Fibroblast of skin of right quadriceps (primary cell): ENCODE results near the gene ATP1A2.
A peak's percentile ranks its signal among the peaks of the same experiment; 100 is the strongest.

ENCODE experiments used
- DNase-seq: peaks from one replicate; pipeline ENCODE4 v3.0.0-alpha.2; 2013

Gene ATP1A2

DNA sequence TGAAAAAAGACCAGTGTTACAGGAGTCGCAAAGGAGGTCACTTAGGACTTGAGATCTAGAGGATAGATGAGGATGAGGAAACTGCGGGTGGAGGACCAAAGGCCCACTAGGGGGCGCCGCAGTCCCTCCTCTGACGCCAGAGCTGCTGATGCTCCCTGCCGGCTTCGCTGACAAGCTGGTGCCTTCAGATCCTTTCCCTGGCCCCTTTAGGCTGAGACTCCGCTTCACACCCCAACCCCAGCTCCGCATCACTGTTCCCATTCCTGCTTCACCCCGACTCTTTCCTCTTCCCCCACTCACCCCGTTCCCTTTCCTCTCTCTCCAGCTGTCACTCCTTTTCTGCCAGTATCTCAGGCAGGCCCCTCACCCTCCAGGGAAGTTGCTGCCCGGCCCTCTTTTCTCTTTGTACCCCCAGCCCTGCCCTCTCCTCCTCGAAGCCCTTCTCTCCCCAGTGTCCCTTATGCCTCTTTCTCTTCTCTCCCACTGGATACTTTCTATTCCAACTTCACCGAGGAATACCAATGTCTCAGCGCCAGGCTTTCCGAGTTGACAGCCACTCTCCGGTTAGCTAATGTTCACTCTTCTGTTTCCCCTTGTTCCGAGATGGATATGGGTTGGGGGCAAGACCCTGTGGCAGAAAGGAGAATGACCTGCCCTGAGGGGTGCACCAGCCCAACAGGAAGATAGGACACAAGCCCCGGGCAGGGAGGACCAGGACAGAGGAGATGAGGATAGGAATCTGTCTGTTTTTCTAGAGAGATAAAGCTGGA, 29.7 kb upstream of the ATP1A2 start:
- DNase-seq: peak; percentile 62

DNA sequence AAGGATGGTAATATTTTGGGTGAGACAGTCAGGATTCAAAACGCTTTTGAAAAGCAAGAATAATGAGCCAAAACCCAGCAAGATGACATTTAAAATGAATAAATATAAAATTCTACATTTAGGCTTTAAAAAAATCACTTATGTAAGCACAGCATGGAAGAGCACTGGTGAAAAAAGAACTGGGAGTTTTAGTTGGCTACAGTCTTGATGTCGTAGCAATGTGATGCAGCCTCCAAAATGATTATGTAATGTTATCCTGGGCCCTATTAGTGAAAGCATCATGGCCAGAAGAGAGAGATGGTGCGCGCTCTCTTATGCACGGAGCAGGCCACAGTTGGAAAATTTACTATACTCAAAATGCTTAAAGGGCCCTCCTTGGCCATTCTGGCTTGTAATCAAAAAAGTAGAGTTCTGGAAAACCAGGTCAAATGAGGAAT, 29.1 kb upstream of the ATP1A2 start:
- no peak for DNase-seq

DNA sequence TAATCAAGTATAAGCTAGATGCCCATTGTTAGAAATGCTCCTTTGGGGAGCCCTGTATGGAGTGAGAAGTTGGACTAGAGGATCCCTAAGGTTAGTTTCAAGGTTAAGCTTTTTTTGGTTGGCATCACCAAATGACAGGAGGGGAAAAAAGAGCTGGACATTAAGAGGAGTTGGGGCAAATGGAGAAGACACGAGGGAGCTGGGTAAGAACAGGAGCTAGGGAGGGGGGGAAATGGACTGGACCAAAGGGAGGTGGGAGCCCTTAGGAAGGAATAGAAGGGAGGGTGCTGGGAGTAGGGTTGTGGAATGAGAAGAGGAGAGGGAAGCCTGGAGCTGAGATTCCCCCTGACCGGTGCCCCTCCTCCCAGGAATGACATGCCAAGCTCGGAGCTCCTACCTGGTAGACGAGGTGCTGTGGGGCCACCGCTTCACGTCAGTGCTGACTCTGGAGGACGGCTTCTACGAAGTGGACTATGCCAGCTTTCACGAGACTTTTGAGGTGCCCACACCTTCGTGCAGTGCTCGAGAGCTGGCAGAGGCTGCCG, 28.4 kb upstream of the ATP1A2 start:
- no peak for DNase-seq

DNA sequence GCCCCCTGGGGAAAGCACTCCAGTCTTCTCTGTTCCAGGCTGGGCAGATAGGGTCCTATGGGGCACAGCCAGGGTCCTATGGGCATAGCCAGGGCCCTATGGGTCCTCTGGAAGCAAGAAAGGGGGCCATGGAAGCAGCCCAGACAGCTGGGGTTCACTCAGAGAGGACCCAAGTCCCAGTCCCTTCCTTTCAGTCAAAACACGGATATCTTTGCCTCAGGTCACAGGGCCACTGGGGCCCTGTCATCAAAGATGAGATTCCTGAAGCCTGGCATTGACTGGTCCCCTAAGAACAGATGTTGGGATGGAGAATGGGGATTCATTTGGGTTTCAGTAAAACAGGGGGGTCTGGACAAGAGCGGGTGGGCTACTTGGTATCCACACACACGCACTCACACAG, 25.7 kb upstream of the ATP1A2 start:
- DNase-seq: no peak

DNA sequence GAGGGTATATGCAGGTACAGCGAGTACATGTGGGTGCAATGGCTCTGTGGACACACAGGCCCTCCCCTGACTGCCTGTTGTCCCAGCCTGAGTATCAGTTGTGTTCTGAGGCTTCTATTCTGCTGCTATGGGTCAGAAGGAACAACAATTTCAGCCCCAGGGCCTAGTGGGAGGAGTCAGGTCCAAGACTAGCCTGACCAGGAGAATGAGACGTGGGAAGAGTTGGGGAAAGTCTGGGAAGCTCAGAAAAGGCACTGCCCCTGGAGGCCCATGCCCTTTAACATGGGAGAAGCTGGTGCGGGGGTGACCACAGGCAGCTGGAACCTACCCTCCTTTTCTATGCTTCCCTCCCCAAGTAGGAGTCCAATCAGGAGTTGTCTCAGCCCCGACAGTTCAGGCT, 24.8 kb upstream of the ATP1A2 start:
- no peak for DNase-seq

DNA sequence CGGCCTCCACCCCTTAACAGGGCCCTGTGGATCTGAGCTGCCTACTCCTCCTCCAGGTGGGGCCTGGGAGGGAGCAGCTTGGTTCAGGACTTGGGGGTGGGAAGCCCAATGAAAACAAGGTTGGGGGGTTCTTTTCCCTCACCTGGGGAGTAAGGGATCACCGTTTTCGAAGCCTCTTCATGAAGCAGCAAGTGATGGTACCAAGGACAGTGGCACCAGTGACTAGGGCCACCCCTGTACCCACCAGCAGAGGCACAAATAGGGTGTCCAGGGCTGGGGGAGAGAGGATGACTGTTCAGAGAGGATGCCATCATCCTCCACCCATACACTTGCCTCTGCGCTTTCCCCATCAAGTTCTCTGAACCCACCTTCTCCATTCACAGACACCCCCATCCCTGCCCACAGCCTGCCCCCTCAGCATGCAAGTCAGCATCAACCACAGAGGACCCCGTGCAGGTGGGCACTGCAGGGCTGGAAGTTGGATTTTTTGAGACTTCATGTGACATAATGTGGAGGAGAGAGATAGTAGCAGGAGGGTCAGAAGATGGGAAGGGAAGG, 23.8 kb upstream of the ATP1A2 start:
- DNase-seq: no peak

DNA sequence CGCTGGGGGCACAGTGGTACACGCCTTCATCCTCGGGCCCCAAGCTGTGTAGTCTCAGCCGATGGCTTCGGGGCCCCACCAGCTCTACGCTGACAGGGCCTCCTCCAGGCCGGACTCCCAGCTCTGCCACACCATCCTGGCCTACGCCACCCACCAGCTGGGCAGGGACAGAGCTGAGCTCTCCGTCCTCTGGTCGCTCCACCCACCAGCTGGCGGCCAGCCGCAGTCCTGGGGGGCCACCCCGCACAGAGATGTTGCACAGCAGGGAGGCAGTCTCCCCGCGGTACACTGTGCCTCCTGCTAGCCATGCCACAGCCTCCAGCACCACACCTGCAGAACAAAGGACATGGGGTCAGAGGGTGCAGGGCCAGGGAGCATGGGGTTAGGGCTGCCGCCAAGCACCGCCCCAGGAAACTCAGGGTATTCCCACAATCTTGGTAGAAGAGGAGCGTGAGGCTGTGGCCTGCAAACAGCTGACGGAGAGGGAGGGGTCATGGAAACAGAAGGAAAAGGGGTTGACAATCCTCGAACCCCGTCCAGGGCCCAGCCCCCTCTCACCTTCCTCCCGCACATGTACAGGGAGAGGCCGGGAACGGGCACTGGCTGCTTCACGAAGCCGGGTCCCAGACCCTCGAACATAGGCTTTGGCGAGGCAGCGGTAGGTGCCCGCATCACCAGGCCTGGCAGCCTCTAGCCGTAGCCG, 23.0 kb upstream of the ATP1A2 start:
- DNase-seq: no peak

DNA sequence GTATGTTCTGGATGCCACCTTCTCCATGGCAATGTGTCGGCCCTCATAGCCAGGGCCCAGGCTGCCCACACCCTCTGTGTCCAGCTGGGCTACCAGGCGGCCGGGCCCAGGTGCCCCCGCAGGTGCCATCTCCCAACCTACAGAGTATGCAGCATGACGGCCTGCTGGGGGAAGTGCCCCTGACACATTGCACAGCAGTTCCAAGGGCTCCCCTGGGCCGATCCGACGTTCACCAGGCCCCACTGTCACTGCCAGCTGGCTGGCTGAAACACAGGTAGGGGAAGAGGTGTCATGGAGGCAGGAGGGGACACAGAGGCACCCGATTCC, 22.5 kb upstream of the ATP1A2 start:
- no peak for DNase-seq

DNA sequence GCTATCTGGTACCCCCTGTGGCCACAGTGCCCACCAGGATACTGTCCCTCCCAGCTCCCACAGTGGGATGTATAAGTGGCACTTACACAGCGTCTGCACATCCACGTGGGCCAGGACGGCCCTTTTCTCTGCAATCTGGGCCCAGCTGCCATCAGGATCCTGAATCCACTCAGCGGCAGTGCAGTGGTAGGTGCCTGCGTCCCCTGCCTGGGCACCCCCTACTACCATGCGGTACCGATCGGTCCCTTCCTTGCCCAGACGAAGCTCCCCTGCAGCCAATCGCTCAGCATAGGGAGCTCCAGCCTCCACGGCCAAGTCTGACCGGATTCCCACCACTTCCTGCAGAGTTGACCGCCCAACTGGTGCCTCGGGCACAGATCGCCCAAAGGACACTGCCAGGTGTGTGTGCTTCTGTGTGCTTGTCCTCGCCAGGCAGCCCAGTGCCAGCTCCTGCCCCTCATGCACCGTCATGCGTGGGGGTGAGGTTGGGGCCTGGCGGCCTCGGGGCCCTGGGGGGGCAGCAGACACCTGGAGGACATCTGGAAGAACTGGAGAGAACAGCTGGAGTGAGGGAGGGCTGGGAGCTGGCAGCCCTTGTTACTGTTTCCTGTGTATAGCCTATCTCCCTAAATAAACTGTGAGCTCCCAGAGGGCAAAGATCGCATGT, 21.8 kb upstream of the ATP1A2 start:
- no peak for DNase-seq

DNA sequence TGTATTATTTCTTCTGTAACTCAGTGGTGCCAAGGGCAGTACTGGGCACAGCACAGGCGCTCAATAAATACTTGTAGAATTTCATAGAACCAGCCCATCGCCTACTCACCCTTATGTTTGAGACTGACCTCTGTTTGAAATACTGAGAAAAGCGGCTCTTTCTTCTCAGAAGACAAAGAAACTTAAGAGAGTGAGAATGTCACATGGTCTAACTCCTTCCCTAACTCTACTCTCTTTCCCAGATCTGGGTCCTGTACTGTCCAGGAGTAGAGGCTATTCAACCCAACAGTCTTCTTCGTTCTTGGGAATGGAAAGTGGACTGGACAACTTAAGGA, 21.3 kb upstream of the ATP1A2 start:
- no peak for DNase-seq

DNA sequence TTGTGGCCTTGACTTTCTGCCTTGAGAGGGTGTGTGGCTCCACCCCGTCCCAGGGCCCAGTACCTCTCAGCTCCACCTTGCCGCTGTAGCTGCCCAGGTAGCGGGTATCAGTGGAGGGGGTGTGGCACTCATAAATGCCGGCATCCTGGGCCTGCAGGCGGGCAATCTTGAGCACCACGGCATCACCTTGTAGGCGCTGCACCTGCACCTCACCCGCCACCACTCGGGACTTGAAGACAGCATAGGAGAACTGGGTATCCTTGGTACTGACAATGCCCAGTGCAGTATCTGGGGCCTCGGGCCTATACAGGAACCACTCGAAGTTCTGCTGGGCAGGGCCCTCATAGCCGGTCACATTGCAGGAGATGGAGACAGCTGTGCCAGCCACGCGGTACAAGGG, 20.8 kb upstream of the ATP1A2 start:
- DNase-seq: no peak

DNA sequence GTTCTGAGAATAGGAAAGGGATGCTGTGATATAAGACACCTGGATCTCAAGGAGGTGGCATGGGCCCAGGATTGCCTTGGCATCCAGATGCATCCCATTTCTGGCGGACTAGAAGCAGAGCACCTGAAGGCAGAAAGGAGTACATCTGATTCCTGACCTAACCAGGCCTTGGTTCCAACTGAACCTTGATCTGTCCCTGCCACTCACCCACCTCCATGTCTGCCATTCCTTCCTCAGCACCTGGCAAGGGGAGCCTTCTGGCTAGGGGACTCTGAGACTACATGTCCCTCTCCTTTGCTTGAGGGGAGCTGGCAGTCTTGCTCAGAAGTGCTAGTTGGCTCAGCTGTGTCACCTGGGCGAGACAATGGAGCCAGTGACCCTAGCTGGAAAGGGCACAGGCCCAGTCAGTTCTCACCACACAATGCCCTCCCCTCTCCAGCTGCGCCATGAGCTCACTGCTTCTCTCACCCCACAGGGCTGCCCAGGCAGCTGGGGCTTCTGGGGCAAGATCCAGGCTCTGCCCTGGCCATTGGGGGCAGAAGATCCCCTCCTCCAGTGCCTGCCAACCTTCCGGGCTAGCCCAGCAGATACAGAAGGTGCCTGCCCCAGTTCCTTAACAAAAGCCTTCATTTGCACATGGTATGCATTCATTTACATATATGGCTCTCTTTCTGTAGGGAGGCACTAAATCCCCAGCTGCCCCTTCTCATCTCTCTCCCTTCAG, 20.0 kb upstream of the ATP1A2 start:
- no peak for DNase-seq

DNA sequence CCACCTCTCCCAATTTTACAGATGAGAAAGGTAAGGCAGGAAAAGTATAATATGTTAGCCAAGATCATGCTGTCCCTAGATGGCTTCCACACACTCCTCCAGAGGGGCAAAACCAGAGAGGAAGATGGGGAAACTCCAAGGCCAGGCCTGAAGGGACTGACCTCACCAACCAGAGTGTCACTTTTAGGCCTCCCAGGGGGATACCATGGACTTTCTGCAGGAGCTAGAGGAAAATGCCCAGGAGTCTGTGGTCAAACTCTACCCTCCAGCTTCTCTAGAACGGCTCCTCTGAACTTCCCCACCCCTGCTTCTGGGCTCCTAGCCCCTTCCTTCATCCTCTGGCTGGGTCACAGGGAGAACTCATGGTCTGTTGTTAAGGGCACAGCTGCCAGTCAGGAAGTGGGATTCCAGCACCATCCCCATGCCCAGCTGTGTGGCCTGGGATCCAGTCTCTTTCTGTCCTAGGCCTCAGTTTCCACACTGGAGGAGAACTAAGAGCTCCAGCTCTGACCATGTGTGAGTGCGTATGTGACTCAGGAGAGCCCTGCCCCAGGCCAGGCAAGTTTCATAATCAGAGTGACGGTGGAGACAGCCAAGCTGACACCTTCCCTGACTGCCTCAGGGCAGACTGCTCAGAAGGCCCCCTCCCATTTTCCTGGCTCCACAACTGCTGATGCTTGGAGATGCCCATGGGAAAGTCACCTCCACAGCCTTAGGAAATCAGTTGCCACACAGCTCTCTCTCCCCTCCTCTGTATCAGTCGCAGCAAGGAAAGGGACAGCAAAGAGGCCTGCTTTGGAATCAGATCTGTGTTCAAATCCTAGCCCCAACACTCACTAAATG, 19.1 kb upstream of the ATP1A2 start:
- DNase-seq: no peak

DNA sequence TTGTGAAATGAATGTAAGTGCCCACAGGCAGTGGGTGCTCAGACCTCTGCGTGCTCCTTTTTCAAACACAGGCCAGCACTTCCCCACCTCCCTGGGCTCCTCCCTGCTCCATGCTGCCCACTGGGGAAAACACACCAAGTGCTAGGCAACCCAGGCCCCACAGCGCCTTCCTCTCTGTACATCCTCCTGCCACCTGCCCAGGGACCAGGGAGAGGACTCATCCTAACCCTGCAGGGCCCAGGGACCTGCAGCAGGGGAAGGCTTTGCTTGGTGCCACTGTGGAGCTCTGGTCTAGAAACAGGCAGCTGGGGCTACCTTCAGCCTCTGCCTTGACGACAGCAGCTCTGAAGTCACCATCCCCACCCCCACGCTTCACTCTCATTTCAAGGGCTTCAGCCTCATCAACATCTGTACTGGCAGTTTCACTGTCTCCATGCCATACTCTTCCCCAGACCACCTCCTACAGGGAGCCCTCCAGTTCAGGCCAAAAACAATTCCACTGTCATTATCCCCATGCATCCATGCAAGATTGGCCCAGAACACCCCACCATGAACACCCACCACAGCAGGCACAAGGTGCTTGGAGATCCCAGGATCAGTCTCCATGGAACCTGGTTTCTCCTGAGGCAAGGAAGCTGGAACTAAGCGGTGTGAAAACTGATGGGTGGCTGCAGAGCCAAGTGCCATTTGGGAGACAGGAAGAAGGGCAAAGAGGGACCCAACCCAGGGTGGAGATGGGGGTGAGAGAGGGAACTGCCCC, 18.2 kb upstream of the ATP1A2 start:
- no peak for DNase-seq

DNA sequence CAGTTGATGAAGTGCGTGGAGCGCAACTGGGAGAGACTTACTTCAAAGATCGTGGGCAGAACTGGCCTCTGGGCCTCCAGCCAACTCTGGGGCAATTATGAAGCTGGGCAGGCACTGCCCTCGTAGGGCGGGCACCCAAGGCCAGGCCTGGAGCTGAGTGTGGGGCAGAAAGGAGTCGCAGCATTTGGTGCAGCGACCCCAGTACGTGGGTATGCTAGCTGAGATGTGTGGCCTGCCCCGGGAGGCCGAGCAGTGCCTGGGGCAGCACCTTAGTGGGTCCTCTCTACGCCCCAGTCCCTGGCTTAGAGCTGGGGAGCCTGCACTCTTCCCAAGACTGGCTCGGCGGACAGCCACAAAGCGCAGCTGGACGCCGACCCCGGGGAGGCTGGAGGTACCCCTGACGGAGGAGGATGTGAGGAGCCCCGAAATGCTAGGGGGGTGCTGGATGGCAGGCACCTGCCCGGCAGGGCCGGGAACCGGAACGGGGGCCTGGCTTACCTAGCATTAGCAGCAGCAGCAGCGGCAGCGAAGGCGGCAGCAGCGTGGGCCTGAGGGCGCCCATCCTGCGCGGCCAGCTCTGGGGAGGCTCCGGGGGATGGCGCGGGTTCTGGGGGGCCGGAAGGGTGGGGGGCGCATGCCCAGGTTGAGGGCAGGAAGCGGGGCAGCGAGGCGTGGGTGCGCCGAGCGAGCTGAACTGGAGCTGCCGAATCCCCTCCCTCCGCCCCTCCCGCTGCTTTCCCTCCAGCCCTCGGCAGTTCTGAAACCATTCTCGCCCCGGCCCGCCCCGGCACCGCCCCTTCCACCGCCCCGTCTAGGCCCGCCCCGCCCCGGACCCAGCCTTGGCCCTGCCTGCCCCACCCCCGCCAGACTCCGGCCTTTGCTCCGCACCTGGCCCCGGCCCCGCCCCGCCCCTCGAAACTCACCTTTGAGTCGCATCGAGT, 17.4 kb upstream of the ATP1A2 start, which contains the start of gene IGSF8:
Gene IGSF8 (minus strand): TSS at position 709 of the 941 bp plus-strand sequence. CDS start 147 bp downstream, at position 562.
- peak; percentile 73 for DNase-seq

DNA sequence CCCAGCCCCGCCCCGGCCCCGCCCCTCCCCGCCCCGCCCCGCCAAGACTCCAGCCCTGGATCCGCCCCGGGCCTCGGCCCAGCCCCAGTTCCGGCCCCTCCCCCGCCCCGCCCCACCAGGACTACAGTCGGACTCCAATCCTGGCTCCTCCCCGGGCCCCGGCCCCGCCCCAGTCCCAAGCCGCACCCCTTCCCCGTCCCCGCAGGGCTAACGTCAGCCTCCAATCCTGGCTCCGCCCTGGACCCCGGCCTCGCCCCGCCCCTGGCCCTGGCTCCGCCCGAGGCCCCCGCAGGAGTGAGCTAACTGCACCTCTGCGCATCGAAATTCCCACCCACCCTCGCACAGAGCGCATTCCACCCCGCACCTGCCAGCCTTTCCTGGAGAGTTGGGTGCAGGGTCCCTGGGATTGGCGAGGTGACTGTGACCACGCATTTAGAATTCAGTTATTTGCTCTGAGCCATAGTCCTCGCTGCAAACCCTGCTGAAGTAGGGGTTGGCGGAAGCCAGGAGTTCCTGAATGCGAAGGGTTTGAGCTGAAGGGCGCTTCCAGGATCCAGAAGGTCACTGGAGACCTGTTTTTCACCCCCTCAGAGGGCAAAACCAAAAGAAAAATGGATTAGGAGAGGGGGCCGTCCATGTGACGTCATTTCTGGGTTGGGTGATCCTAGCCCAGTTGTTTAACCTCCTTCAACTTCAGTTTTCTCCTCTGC, 16.6 kb upstream of the ATP1A2 start:
- DNase-seq: peak; percentile 91

DNA sequence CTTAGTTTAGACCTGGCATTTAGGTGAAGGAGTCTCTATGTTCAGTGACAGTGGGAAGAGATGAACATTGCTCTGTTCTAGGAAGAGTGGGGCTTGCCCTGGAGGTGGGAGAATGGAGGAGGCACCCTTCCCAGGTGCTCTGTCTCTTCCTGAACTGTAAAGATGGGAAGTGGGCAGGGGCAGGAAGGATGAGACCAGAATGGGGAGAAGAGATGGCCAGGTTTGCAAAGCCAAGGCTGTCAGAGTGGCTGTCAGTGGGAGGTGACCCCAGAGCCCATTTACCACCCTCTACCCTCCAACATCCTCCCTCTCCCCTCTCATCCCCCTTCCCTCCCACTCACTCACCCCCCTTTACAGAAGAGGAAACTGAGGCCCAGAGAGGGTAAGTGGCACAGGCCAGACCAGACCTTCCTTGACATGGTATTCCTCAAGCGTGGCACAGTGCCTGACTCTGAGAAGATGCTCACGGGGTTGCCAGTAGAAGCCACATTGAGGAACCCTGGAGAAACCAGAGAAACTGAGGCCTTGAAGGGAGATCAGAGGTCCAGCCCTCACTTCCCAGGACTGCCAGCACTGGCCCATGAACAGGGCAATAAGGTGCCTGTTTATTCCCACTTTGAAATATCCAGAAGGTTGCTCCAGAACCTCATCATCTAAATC, 15.7 kb upstream of the ATP1A2 start:
- DNase-seq: no peak

DNA sequence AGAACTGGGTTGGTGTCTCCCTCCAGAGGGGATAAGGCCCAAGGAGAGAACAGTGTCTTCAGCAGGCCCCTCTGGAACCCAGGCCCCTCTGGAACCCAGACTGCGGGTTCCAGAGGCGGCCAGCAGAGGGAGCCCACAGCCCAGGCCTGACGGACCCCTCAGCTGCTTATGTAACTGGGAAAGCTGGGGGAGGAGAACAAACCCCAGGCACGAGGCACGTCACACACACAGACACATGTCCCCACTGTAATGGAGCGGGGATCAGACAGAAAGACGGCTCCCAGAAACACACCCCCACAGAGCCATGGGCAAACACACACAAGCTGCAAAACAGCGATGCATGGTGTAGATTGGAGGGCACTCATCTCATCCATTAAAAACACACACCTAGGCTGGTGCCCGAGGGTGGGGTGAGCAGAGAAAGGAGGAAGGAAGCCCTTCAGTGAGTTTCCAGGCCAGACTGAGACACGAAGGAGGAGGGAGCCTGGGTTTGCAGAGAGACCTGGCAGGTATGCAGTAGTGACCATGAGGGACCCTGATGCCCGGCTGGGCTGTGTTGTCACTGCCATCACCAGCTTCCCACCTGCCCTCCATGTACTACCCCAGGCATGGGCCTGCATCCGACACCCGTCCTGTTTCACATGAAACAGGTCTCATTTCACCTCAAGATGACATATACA, 14.4 kb upstream of the ATP1A2 start:
- DNase-seq: peak; percentile 72
